Neutrophil (primary cell): ENCODE data around the gene CEP97.

Experiments
- H3K27ac ChIP-seq: fragments of 200-600 bp; sonication (generic); 2 replicates; pipeline ENCODE4 v1.5.1; 2016; ENCODE audit warnings: mild to moderate bottlenecking, moderate library complexity
- H3K27me3 ChIP-seq: fragments of 200-600 bp; sonication (generic); 2 replicates; pipeline ENCODE4 v1.6.0; 2016; ENCODE audit warnings: mild to moderate bottlenecking
- H3K36me3 ChIP-seq: fragments of 200-600 bp; sonication (generic); 2 replicates; pipeline ENCODE4 v1.5.1; 2017
- H3K4me1 ChIP-seq, 2 experiments: fragments of 200-600 bp in 1 of 2; sonication (generic) in 1 of 2; 1 replicate in 1 of 2; 2 replicates in 1 of 2; pipeline versions ENCODE4 v1.5.1 to v1.6.1; 2013 to 2016; ENCODE audit warnings: low read depth in 1 of 2, low read length in 1 of 2, mild to moderate bottlenecking in 1 of 2, moderate library complexity in 1 of 2; ENCODE audit not compliant: control insufficient read depth in 1 of 2, insufficient read depth in 1 of 2
- H3K4me3 ChIP-seq, 2 experiments: fragments of 200-600 bp in 1 of 2; sonication (generic) in 1 of 2; 1 replicate in 1 of 2; 2 replicates in 1 of 2; pipeline ENCODE4 v1.5.1; 2013 to 2016; ENCODE audit warnings: low read depth in 1 of 2, low read length in 1 of 2, mild to moderate bottlenecking in 1 of 2, moderate library complexity in 1 of 2
- H3K9me3 ChIP-seq: fragments of 200-600 bp; sonication (generic); 2 replicates; pipeline ENCODE4 v1.5.1; 2016
- CTCF ChIP-seq: fragments of 200-600 bp; sonication (generic); IDR thresholded peaks from 2 replicates; pipeline ENCODE4 v1.5.1; 2016; ENCODE audit warnings: antibody characterized with exemption

CEP97 gene

GRCh38 chr3:101778385-101779046 lies 54.1 kb downstream of the CEP97 start:
- peak overlapping the region; percentile 81 for H3K27ac ChIP-seq
- H3K36me3 ChIP-seq = peaks cover 11% of the 10 kb centered on the region
- H3K27me3 ChIP-seq = no peaks in the 10 kb centered on the region
- peaks cover 43 to 51% of the 10 kb centered on the region in 2 experiments for H3K4me1 ChIP-seq
- no peak for TF ChIP-seq CTCF
- H3K9me3 ChIP-seq = no peaks in the 10 kb centered on the region
- H3K4me3 ChIP-seq = peak overlapping the region; percentile 88 to 98

DNA sequence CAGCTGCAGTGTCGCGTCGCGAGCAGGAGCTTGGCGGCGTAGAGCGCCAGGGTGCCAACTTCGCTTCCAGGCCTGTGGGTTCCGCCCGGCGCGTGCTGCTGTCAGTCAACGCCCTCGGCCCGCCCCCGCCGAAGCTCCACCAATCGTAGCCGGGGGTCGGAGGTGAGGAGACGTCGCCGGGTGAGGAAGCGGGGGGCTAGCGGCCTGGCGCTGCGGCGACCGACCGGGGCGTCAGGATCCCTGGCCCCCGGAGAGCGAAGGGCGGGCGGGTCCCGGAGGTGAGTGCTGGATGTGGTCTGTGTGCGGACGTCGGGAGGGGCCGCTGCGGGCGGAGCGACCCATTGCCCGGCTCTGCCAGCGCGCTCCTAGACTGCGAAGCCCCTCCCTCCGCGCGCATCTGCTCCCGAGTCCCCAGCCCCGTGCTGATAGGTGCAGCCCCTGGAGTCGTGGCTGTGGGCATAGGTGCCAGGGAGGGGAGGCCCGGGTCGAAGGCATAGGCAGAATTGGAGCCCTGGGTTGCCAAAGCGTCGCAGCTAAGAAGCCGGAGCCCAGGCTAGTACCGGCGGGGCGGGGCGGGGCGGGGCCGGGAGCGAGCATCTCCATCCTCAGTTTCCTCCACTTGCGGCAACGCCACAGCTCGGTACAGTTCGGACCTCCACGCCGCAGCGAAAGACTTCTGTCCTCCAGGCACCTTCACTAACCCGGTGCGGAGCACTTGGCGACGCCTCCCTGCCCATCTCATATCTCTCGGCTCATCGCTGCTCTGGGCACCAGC lies 54.8 kb downstream of the CEP97 start, which contains the start of gene NXPE3:
NXPE3 (plus strand) TSS at position 165 of the 775 bp plus-strand sequence. CDS start 6,386 bp downstream, outside the sequence.
- TF ChIP-seq CTCF = peak; percentile 32
- Histone ChIP-seq H3K27me3 (no peaks in the 10 kb centered on the region), H3K9me3 (no peaks in the 10 kb centered on the region), H3K36me3 (peaks cover 12% of the 10 kb centered on the region), H3K4me1 (peaks cover 50 to 58% of the 10 kb centered on the region in 2 experiments), H3K4me3 (peak within 1 kb of the TSS; percentile 88 to 98), H3K27ac (peak within 1 kb of the TSS; percentile 81)

DNA sequence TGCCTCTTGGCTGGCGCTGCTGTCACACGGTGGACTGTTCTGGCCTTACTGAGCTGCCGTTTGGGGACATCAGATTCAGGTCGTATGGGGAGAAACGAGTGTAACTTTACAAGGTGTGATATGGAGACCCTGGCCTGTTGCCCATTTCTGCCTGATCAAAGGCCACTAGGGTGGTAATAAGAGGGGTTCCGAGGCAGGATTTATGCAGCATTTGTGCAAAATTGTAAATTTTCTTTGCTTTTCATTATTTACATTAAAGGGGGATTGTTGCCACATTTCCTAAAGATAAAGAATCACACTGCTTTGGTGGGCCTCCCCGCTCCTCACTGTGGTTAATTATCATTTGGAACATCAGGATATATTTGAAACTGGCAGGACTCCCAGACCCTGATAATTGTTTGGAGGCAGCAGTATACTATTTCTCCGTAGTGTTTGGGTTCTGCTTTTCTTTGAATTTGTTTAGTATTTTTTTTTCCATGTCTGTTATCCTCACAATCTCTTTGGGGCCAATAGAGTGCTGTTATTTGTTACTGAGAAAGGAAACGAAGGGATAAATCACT lies 55.5 kb downstream of the CEP97 start:
- Histone ChIP-seq H3K9me3 (no peaks in the 10 kb centered on the region), H3K36me3 (peaks cover 12% of the 10 kb centered on the region), H3K4me1 (peaks cover 57 to 65% of the 10 kb centered on the region in 2 experiments), H3K27ac (peak overlapping the region; percentile 81), H3K4me3 (peak overlapping the region; percentile 88 to 98), H3K27me3 (no peaks in the 10 kb centered on the region)
- no peak for TF ChIP-seq CTCF

DNA sequence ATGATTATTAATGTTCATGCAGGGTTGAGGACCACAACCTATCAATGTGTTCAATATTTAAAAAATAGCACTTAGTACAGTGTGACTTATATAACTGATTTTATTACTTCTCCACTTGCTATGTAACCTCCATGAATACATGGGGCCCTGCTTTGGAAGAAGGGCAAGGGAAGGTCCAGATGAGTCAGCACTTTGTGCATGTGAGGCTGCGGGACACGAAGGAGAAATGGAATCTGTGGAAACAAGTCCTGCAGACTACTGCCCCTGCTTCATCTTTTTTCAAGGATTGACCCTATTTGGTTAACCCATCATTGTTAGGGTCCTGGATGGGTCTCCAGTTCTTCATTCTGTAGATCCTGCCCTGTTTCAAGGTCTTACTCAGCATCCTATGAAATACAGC lies 56.2 kb downstream of the CEP97 start:
- Histone ChIP-seq H3K9me3 (no peaks in the 10 kb centered on the region), H3K4me3 (peak overlapping the region in 1 of 2 experiments; percentile 98), H3K36me3 (peaks cover 12% of the 10 kb centered on the region), H3K27me3 (no peaks in the 10 kb centered on the region), H3K27ac (peak overlapping the region; percentile 19), H3K4me1 (peaks cover 64 to 72% of the 10 kb centered on the region in 2 experiments)
- no peak for TF ChIP-seq CTCF

- TF ChIP-seq CTCF = no peak
- H3K9me3 ChIP-seq = no peaks in the 10 kb centered on the region
- peaks cover 12% of the 10 kb centered on the region for H3K36me3 ChIP-seq
- no peaks in the 10 kb centered on the region for H3K27me3 ChIP-seq
- peaks cover 70 to 77% of the 10 kb centered on the region in 2 experiments for H3K4me1 ChIP-seq
- H3K4me3 ChIP-seq = no peak overlapping the region
- peak overlapping the region; percentile 19 for H3K27ac ChIP-seq
Observed at GRCh38 chr3:101781166-101781565, 56.8 kb downstream of the CEP97 start.
